ENCODE results near the gene NRXN3. TPM values are rescaled to one million over a fixed set of nuclear protein-coding genes. Genes with fewer than 3 reads are reported as not detected.

NRXN3 gene
- total and polyA plus RNA-seq, 2 experiments from 2014 or later: 1.0 to 1.8 TPM

- TF ChIP-seq REST (IDR thresholded peaks at IDR 0.05; ENCODE audit: unreplicated experiment) (no peak), ETS1 (IDR thresholded peaks at IDR 0.05) (no peak), NANOG (IDR thresholded peaks at IDR 0.05; ENCODE audit: borderline replicate concordance) (no peak)
These were observed 1659.4 kb downstream of the NRXN3 start (continued) for GRCh38 chr14:79829405-79830166.

GRCh38 chr14:79831195-79831892 lies 1661.2 kb downstream of the NRXN3 start:
- no peak for DNase-seq (ENCODE audit: low spot score)
- Mint-ChIP-seq H3K4me3 (no peak overlapping the region), H3K36me3 (ENCODE audit: low read depth) (no peaks in the 10 kb centered on the region), H3K4me1 (no peaks in the 10 kb centered on the region), H3K27ac (no peak overlapping the region; the same call in 1 of the 2 replicates), H3K27me3 (ENCODE audit: insufficient read depth, low read depth, poor library complexity) (no peaks in the 10 kb centered on the region), H3K9me3 (no peaks in the 10 kb centered on the region)
- Histone ChIP-seq H3K9me2 (ENCODE audit: insufficient read depth) (no peaks in the 10 kb centered on the region), H3K79me2 (replicated peaks; ENCODE audit: insufficient read depth) (no peaks in the 10 kb centered on the region), H3K27me3 (ENCODE audit: insufficient read depth) (no peaks in the 10 kb centered on the region), H3K27ac (ENCODE audit: low read depth) (no peak overlapping the region), H3K4me3 (no peak overlapping the region), H4K20me1 (replicated peaks; ENCODE audit: insufficient read depth) (no peaks in the 10 kb centered on the region), H3F3A (replicated peaks; ENCODE audit: low read depth) (no peaks in the 10 kb centered on the region), H2AFZ (no peak overlapping the region), H3K36me3 (ENCODE audit: insufficient read depth) (no peaks in the 10 kb centered on the region), H3K4me2 (no peak overlapping the region), H3K4me1 (ENCODE audit: insufficient read depth) (no peaks in the 10 kb centered on the region)
- no peak for TF ChIP-seq ZNF331 (CRISPR knock-in tag; IDR thresholded peaks at IDR 0.05; ENCODE audit: low read depth)
- TF ChIP-seq CREB1 (CRISPR knock-in tag; IDR thresholded peaks at IDR 0.05; ENCODE audit: low read depth): no peak
- TF ChIP-seq NANOG (IDR thresholded peaks at IDR 0.05; ENCODE audit: borderline replicate concordance): no peak
- TF ChIP-seq STAT1 (IDR thresholded peaks at IDR 0.05; ENCODE audit: unreplicated experiment): no peak
- ATAC-seq: no peak

GRCh38 chr14:79833781-79834180 lies 1663.6 kb downstream of the NRXN3 start:
- Histone ChIP-seq H2AFZ (no peak overlapping the region), H3F3A (replicated peaks; ENCODE audit: low read depth) (no peaks in the 10 kb centered on the region), H4K20me1 (replicated peaks; ENCODE audit: insufficient read depth) (no peaks in the 10 kb centered on the region), H3K9me2 (ENCODE audit: insufficient read depth) (no peaks in the 10 kb centered on the region), H3K79me2 (replicated peaks; ENCODE audit: insufficient read depth) (no peaks in the 10 kb centered on the region), H3K4me2 (no peak overlapping the region), H3K27me3 (ENCODE audit: insufficient read depth) (no peaks in the 10 kb centered on the region), H3K4me1 (ENCODE audit: insufficient read depth) (no peaks in the 10 kb centered on the region), H3K4me3 (no peak overlapping the region), H3K36me3 (ENCODE audit: insufficient read depth) (no peaks in the 10 kb centered on the region), H3K27ac (ENCODE audit: low read depth) (no peak overlapping the region)
- Mint-ChIP-seq H3K4me3 (no peak overlapping the region), H3K36me3 (ENCODE audit: low read depth) (no peaks in the 10 kb centered on the region), H3K27me3 (ENCODE audit: insufficient read depth, low read depth, poor library complexity) (no peaks in the 10 kb centered on the region), H3K27ac (no peak overlapping the region), H3K9me3 (no peaks in the 10 kb centered on the region), H3K4me1 (no peaks in the 10 kb centered on the region)
- no peak for ATAC-seq
- no peak for DNase-seq (ENCODE audit: low spot score)
- no peak for TF ChIP-seq ETS1 (IDR thresholded peaks at IDR 0.05)
- TF ChIP-seq ZNF331 (CRISPR knock-in tag; IDR thresholded peaks at IDR 0.05; ENCODE audit: low read depth): no peak
- no peak for TF ChIP-seq CTCF (conservative IDR thresholded peaks at IDR 0.05; ENCODE audit: low read depth in 2 of 2)
- no peak for TF ChIP-seq STAT1 (IDR thresholded peaks at IDR 0.05; ENCODE audit: unreplicated experiment)
- no peak for TF ChIP-seq EZH2 (IDR thresholded peaks at IDR 0.05; ENCODE audit: low read depth, unreplicated experiment)
- TF ChIP-seq EZH2phosphoT487 (IDR thresholded peaks at IDR 0.05; ENCODE audit: unreplicated experiment): no peak
- TF ChIP-seq ZNF114 (CRISPR knock-in tag; IDR thresholded peaks at IDR 0.05): no peak

All from GM23338 (cell line).